ENCODE results near the gene FUT2. TPM values are rescaled to one million over a fixed set of nuclear protein-coding genes. Genes with fewer than 3 reads are reported as not detected.
A peak's percentile ranks its signal among the peaks of the same experiment; 100 is the strongest.

FUT2 gene
- total and polyA plus RNA-seq, 2 of the 13 experiments (the other 11 are each of a cell fraction or from before 2014, with no cell fraction given) = 0.07 TPM; not detected in 1

DNA sequence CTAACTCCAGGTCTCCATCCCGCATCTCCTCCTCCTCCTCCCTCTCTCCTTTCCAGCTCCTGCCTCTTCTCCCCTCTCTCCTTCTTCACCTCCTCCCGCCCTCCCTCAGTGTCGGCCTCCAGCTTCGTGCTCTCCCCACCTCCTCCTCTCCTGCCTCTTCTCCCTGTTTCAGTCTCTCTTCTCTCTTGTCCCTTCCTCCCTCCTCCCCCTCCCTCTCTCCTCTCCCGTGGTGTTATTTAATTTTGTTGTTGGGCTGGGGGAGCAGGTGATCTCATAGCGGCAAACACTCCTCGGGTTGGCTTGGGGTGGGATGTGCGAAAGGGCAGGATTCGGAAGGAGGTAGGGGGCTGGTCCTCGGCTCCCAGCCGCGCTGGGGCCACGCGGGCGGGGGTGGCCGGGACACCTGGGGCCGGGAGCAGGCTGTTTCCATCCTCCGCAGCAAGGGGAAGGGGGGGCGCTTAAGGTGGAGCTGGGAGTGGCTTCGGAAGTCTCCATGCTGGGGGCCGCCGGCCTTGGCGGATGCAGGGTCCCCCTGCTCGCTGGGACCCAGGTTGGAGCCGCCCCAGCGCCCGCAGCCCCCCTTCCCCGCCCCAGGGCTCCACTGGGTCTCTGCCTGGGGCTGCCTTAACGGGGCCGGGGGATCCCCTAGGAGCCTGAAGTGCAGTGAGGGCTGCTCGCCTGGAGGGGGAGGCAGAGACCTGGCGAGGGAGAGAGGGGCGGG is 49.6 kb upstream of the FUT2 start, which contains the start of gene CA11 (continued):
- TF ChIP-seq, protein P1, sequence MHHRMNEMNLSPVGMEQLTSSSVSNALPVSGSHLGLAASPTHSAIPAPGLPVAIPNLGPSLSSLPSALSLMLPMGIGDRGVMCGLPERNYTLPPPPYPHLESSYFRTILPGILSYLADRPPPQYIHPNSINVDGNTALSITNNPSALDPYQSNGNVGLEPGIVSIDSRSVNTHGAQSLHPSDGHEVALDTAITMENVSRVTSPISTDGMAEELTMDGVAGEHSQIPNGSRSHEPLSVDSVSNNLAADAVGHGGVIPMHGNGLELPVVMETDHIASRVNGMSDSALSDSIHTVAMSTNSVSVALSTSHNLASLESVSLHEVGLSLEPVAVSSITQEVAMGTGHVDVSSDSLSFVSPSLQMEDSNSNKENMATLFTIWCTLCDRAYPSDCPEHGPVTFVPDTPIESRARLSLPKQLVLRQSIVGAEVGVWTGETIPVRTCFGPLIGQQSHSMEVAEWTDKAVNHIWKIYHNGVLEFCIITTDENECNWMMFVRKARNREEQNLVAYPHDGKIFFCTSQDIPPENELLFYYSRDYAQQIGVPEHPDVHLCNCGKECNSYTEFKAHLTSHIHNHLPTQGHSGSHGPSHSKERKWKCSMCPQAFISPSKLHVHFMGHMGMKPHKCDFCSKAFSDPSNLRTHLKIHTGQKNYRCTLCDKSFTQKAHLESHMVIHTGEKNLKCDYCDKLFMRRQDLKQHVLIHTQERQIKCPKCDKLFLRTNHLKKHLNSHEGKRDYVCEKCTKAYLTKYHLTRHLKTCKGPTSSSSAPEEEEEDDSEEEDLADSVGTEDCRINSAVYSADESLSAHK (CRISPR knock-in tag; IDR thresholded peaks at IDR 0.05; ENCODE audit: borderline replicate concordance) = no peak
- no peak for TF ChIP-seq SMAD1 (CRISPR knock-in tag; IDR thresholded peaks at IDR 0.05; ENCODE audit: borderline replicate concordance, low read depth)
- no peak for TF ChIP-seq HNRNPH1 (optimal IDR thresholded peaks at IDR 0.05; ENCODE audit: low read depth, low read length)
- no peak for TF ChIP-seq PAX8 (CRISPR knock-in tag; IDR thresholded peaks at IDR 0.05; ENCODE audit: borderline replicate concordance)
- no peak for TF ChIP-seq ZNF564 (CRISPR knock-in tag; IDR thresholded peaks at IDR 0.05)
- TF ChIP-seq HHEX (CRISPR knock-in tag; IDR thresholded peaks at IDR 0.05) = no peak
- TF ChIP-seq, protein P2, sequence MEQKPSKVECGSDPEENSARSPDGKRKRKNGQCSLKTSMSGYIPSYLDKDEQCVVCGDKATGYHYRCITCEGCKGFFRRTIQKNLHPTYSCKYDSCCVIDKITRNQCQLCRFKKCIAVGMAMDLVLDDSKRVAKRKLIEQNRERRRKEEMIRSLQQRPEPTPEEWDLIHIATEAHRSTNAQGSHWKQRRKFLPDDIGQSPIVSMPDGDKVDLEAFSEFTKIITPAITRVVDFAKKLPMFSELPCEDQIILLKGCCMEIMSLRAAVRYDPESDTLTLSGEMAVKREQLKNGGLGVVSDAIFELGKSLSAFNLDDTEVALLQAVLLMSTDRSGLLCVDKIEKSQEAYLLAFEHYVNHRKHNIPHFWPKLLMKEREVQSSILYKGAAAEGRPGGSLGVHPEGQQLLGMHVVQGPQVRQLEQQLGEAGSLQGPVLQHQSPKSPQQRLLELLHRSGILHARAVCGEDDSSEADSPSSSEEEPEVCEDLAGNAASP (CRISPR knock-in tag; IDR thresholded peaks at IDR 0.05; ENCODE audit: borderline replicate concordance) = peak; percentile 47; the same call in 1 of the 2 replicates
- no peak for TF ChIP-seq ZEB1 (IDR thresholded peaks at IDR 0.05; ENCODE audit: insufficient replicate concordance, low read depth)
- TF ChIP-seq FLYWCH1 (CRISPR knock-in tag; IDR thresholded peaks at IDR 0.05) = no peak
- 0 out of 2 replicates have a peak, but pooled peaks have one; percentile 32 for TF ChIP-seq RCOR2 (CRISPR knock-in tag; IDR thresholded peaks at IDR 0.05)
- TF ChIP-seq THAP11 (CRISPR knock-in tag; IDR thresholded peaks at IDR 0.05) = peak; percentile 89
- TF ChIP-seq, protein P3, sequence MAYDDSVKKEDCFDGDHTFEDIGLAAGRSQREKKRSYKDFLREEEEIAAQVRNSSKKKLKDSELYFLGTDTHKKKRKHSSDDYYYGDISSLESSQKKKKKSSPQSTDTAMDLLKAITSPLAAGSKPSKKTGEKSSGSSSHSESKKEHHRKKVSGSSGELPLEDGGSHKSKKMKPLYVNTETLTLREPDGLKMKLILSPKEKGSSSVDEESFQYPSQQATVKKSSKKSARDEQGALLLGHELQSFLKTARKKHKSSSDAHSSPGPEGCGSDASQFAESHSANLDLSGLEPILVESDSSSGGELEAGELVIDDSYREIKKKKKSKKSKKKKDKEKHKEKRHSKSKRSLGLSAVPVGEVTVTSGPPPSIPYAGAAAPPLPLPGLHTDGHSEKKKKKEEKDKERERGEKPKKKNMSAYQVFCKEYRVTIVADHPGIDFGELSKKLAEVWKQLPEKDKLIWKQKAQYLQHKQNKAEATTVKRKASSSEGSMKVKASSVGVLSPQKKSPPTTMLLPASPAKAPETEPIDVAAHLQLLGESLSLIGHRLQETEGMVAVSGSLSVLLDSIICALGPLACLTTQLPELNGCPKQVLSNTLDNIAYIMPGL (CRISPR knock-in tag; IDR thresholded peaks at IDR 0.05; ENCODE audit: borderline replicate concordance in 1 of 2, low read depth in 1 of 2) = peak; percentile 53 to 70; a peak in 1 of 4 replicates
- TF ChIP-seq SMYD3 (CRISPR knock-in tag; IDR thresholded peaks at IDR 0.05) = no peak
- no peak for TF ChIP-seq NFYC (CRISPR knock-in tag; IDR thresholded peaks at IDR 0.05)
- TF ChIP-seq ZNF10 (CRISPR knock-in tag; IDR thresholded peaks at IDR 0.05; ENCODE audit: borderline replicate concordance, low read depth) = no peak
- TF ChIP-seq SOX6 (IDR thresholded peaks at IDR 0.05) = no peak
- peak; percentile 40; the same call in 1 of the 2 replicates for TF ChIP-seq SOX6 (CRISPR knock-in tag; IDR thresholded peaks at IDR 0.05)
- TF ChIP-seq SNRNP70 (IDR thresholded peaks at IDR 0.05; ENCODE audit: low read depth, low read length) = no peak
- no peak for TF ChIP-seq ZNF260 (CRISPR knock-in tag; IDR thresholded peaks at IDR 0.05; ENCODE audit: borderline replicate concordance, low read depth)
- TF ChIP-seq ZFP1 (CRISPR knock-in tag; IDR thresholded peaks at IDR 0.05) = no peak
- no peak for TF ChIP-seq NCOA2 (CRISPR knock-in tag; IDR thresholded peaks at IDR 0.05)
- TF ChIP-seq ZNF547 (CRISPR knock-in tag; IDR thresholded peaks at IDR 0.05) = 0 out of 2 replicates have a peak, but pooled peaks have one; percentile 29
- TF ChIP-seq, protein P4, sequence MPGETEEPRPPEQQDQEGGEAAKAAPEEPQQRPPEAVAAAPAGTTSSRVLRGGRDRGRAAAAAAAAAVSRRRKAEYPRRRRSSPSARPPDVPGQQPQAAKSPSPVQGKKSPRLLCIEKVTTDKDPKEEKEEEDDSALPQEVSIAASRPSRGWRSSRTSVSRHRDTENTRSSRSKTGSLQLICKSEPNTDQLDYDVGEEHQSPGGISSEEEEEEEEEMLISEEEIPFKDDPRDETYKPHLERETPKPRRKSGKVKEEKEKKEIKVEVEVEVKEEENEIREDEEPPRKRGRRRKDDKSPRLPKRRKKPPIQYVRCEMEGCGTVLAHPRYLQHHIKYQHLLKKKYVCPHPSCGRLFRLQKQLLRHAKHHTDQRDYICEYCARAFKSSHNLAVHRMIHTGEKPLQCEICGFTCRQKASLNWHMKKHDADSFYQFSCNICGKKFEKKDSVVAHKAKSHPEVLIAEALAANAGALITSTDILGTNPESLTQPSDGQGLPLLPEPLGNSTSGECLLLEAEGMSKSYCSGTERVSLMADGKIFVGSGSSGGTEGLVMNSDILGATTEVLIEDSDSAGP (CRISPR knock-in tag; IDR thresholded peaks at IDR 0.05; ENCODE audit: borderline replicate concordance) = peak; percentile 62; the same call in 1 of the 2 replicates
- peak; percentile 93 for TF ChIP-seq ZSCAN25 (CRISPR knock-in tag; IDR thresholded peaks at IDR 0.05)
